CD14-positive monocyte (primary cell): ENCODE data around the gene SAAL1. TPM values are rescaled to one million over a fixed set of nuclear protein-coding genes. Genes with fewer than 3 reads are reported as not detected.

Experiments used
- DNase-seq, 3 donors: peaks; one replicate each; pipeline ENCODE4 v3.0.0-alpha.2; 2011 to 2022
- H2AFZ ChIP-seq: 2 replicates; pipeline ENCODE4 v1.6.0; 2012; ENCODE audit warnings: mild to moderate bottlenecking, low read depth, low read length, inconsistent platforms; ENCODE audit not compliant: insufficient read depth, poor library complexity, severe bottlenecking
- H3K27ac ChIP-seq, 2 donors: 1 replicate in 1 of 2; 2 replicates in 1 of 2; pipeline ENCODE4 v1.5.1; 2012 to 2013; ENCODE audit warnings: low read length in 2 of 2, control low read depth in 1 of 2, inconsistent platforms in 1 of 2, low read depth in 1 of 2, mild to moderate bottlenecking in 1 of 2
- H3K27me3 ChIP-seq, 2 donors: one replicate each; pipeline versions ENCODE4 v1.6.0 to v1.6.1; 2011 to 2013; ENCODE audit warnings: low read length in 2 of 2; ENCODE audit not compliant: control insufficient read depth in 2 of 2, insufficient read depth in 2 of 2
- H3K36me3 ChIP-seq, 2 donors: replicated peaks in 1 of 2; 1 replicate in 1 of 2; 2 replicates in 1 of 2; pipeline versions ENCODE4 v1.5.1 to v1.6.1; 2012 to 2013; ENCODE audit warnings: low read length in 2 of 2, control low read depth in 1 of 2, inconsistent platforms in 1 of 2, mild to moderate bottlenecking in 1 of 2; ENCODE audit not compliant: insufficient read depth in 2 of 2, control insufficient read depth in 1 of 2
- H3K4me1 ChIP-seq, 2 donors: 1 replicate in 1 of 2; 2 replicates in 1 of 2; pipeline versions ENCODE4 v1.5.1 to v1.6.1; 2012 to 2013; ENCODE audit warnings: low read length in 2 of 2, control low read depth in 1 of 2, inconsistent platforms in 1 of 2, mild to moderate bottlenecking in 1 of 2, moderate library complexity in 1 of 2; ENCODE audit not compliant: insufficient read depth in 2 of 2, control insufficient read depth in 1 of 2
- H3K4me2 ChIP-seq: replicated peaks from 2 replicates; pipeline ENCODE3; 2012; ENCODE audit warnings: low read length, moderate library complexity, mild to moderate bottlenecking; ENCODE audit not compliant: poor library complexity, severe bottlenecking; ENCODE audit errors: extremely low read depth
- H3K4me3 ChIP-seq, 3 experiments: fragments of 200-600 bp in 1 of 3; sonication (generic) in 1 of 3; replicated peaks in 1 of 3; 1 replicate in 2 of 3; 2 replicates in 1 of 3; pipeline ENCODE4 v1.5.1; 2011 to 2013; ENCODE audit warnings: low read length in 3 of 3, mild to moderate bottlenecking in 3 of 3, control low read depth in 2 of 3, low read depth in 2 of 3, inconsistent platforms in 1 of 3, moderate library complexity in 1 of 3
- H3K79me2 ChIP-seq: 2 replicates; pipeline ENCODE4 v1.6.0; 2012; ENCODE audit warnings: mild to moderate bottlenecking, control low read depth, inconsistent platforms, low read length, moderate library complexity; ENCODE audit not compliant: insufficient read depth
- H3K9ac ChIP-seq: 2 replicates; pipeline ENCODE4 v1.6.0; 2017; ENCODE audit warnings: low read length, mild to moderate bottlenecking; ENCODE audit not compliant: insufficient read depth, poor library complexity, severe bottlenecking
- H3K9me3 ChIP-seq, 2 donors: replicated peaks in 1 of 2; 1 replicate in 1 of 2; 2 replicates in 1 of 2; pipeline versions ENCODE4 v1.5.1 to v1.6.1; 2012 to 2013; ENCODE audit warnings: low read length in 2 of 2, control low read depth in 1 of 2; ENCODE audit not compliant: control insufficient read depth in 1 of 2, insufficient read depth in 1 of 2
- H4K20me1 ChIP-seq: 2 replicates; pipeline ENCODE4 v1.6.0; 2012; ENCODE audit warnings: mild to moderate bottlenecking, low read length, control low read depth, moderate library complexity; ENCODE audit not compliant: insufficient read depth
- H3K27ac Mint-ChIP-seq, 7 donors: one replicate each; pipeline ENCODE4 v1.8.0; 2020; ENCODE audit warnings: mild to moderate bottlenecking in 7 of 7, mixed read lengths in 7 of 7, moderate library complexity in 6 of 7, inconsistent platforms in 2 of 7
- H3K27me3 Mint-ChIP-seq, 3 donors: one replicate each; pipeline ENCODE4 v1.8.0; 2021 to 2022; ENCODE audit warnings: low read depth in 3 of 3, mild to moderate bottlenecking in 3 of 3, mixed read lengths in 3 of 3, moderate library complexity in 3 of 3, inconsistent platforms in 1 of 3
- H3K36me3 Mint-ChIP-seq, 2 donors: one replicate each; pipeline ENCODE4 v1.8.0; 2020; ENCODE audit warnings: mixed read lengths in 2 of 2, inconsistent platforms in 1 of 2, mild to moderate bottlenecking in 1 of 2
- H3K4me1 Mint-ChIP-seq: one replicate; pipeline ENCODE4 v1.8.0; 2020; ENCODE audit warnings: mild to moderate bottlenecking, mixed read lengths
- H3K4me3 Mint-ChIP-seq, 2 donors: one replicate each; pipeline ENCODE4 v1.8.0; 2020; ENCODE audit warnings: mild to moderate bottlenecking in 2 of 2, mixed read lengths in 2 of 2, moderate library complexity in 1 of 2
- H3K9me3 Mint-ChIP-seq, 7 donors: one replicate each; pipeline ENCODE4 v1.8.0; 2020 to 2022; ENCODE audit warnings: mixed read lengths in 7 of 7, mild to moderate bottlenecking in 6 of 7, moderate library complexity in 6 of 7, inconsistent platforms in 2 of 7
- WGBS: methylation state at CpG from one replicate; pipeline ENCODE4 v1.1.5; 2013; ENCODE audit warnings: missing lambda C conversion rate; ENCODE audit not compliant: insufficient coverage; 5-methylcytosine and 5-hydroxymethylcytosine counted together
- intact Hi-C, 2 donors: fragments of 100-400 bp; cut with micrococcal nuclease; formaldehyde crosslinking; loops; one replicate each; pipeline versions ENCODE4 v1.15.0 to v1.15.1; 2023
- polyA plus RNA-seq, 3 donors: library from polyadenylated mRNA; depleted of rRNA in 1 of 3; unstranded in 2 of 3; stranded (reverse) in 1 of 3; fragments of 300-500 nt in 2 of 3; fragments of >200 nt in 1 of 3; fragmentation: Illumina TruSeq in 2 of 3; gene quantifications; 1 replicate in 2 of 3; 2 replicates in 1 of 3; pipeline ENCODE4 v1.2.3, GENCODE V29; 2012 to 2021
- TF ChIP-seq, protein P1 (sequence below): fragments of 200-600 bp; IDR thresholded peaks from one replicate; pipeline ENCODE4 v1.8.0; 2022; ENCODE audit warnings: antibody characterized with exemption, mild to moderate bottlenecking

Gene SAAL1
- polyA plus RNA-seq, 3 donors = 6.4 to 10.2 (median 7.6) TPM

DNA sequence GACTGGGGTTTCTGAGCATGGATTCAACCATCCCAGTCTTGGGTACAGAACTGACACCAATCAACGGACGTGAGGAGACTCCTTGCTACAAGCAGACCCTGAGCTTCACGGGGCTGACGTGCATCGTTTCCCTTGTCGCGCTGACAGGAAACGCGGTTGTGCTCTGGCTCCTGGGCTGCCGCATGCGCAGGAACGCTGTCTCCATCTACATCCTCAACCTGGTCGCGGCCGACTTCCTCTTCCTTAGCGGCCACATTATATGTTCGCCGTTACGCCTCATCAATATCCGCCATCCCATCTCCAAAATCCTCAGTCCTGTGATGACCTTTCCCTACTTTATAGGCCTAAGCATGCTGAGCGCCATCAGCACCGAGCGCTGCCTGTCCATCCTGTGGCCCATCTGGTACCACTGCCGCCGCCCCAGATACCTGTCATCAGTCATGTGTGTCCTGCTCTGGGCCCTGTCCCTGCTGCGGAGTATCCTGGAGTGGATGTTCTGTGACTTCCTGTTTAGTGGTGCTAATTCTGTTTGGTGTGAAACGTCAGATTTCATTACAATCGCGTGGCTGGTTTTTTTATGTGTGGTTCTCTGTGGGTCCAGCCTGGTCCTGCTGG is 31.4 kb upstream of the SAAL1 start:
- H3K79me2 ChIP-seq = no peaks in the 10 kb centered on the region
- H3K4me3 Mint-ChIP-seq = no peak overlapping the region
- WGBS = 96% methylated on average over 29 of the region's 29 CpGs
- intact Hi-C loops = no loop called here
- no peaks in the 10 kb centered on the region for H3K36me3 ChIP-seq
- H3K4me2 ChIP-seq = no peak overlapping the region
- no peak overlapping the region for H3K9ac ChIP-seq
- H3K4me1 Mint-ChIP-seq = no peaks in the 10 kb centered on the region
- H3K27me3 Mint-ChIP-seq = peaks cover 2 to 13% (median 6%) of the 10 kb centered on the region in 3 donors
- no peak overlapping the region for H3K27ac Mint-ChIP-seq
- no peak overlapping the region for H3K4me3 ChIP-seq
- H4K20me1 ChIP-seq = no peaks in the 10 kb centered on the region
- H3K27me3 ChIP-seq = peaks cover 2 to 4% of the 10 kb centered on the region in 2 donors
- no peaks in the 10 kb centered on the region for H3K36me3 Mint-ChIP-seq
- peaks cover 0 to 1% (median 0%) of the 10 kb centered on the region in 7 donors for H3K9me3 Mint-ChIP-seq
- H2AFZ ChIP-seq = no peak overlapping the region
- H3K4me1 ChIP-seq = no peaks in the 10 kb centered on the region
- no peaks in the 10 kb centered on the region for H3K9me3 ChIP-seq
- no peak overlapping the region for H3K27ac ChIP-seq
- no peak for DNase-seq
- TF ChIP-seq, protein P1, sequence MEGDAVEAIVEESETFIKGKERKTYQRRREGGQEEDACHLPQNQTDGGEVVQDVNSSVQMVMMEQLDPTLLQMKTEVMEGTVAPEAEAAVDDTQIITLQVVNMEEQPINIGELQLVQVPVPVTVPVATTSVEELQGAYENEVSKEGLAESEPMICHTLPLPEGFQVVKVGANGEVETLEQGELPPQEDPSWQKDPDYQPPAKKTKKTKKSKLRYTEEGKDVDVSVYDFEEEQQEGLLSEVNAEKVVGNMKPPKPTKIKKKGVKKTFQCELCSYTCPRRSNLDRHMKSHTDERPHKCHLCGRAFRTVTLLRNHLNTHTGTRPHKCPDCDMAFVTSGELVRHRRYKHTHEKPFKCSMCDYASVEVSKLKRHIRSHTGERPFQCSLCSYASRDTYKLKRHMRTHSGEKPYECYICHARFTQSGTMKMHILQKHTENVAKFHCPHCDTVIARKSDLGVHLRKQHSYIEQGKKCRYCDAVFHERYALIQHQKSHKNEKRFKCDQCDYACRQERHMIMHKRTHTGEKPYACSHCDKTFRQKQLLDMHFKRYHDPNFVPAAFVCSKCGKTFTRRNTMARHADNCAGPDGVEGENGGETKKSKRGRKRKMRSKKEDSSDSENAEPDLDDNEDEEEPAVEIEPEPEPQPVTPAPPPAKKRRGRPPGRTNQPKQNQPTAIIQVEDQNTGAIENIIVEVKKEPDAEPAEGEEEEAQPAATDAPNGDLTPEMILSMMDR = no peak

DNA sequence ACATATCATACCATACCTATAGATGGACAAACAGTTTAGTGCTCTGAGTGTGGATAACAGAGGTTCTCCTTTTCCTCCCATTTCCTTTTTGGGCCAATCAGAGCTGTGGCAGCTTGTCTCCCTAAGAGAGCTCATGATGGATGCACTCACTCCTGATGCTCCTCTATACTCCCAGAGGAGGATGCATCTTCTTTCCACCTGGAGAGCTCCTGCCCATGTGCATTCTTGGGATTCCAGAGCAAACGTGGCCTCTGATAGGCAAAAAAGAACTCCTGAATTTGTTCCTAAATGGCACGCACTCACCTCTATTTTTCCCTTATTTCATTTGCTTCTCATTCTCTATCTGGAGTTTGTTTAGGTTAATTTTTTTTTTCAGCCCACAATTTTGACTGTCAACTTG is 29.4 kb upstream of the SAAL1 start:
- Histone ChIP-seq H3K9me3 (no peaks in the 10 kb centered on the region), H3K4me1 (no peaks in the 10 kb centered on the region), H3K36me3 (no peaks in the 10 kb centered on the region), H3K27me3 (peaks cover 2 to 3% of the 10 kb centered on the region in 2 donors), H3K4me3 (no peak overlapping the region), H3K27ac (no peak overlapping the region), H3K4me2 (no peak overlapping the region), H3K79me2 (no peaks in the 10 kb centered on the region), H3K9ac (no peak overlapping the region), H4K20me1 (no peaks in the 10 kb centered on the region), H2AFZ (no peak overlapping the region)
- Mint-ChIP-seq H3K4me3 (no peak overlapping the region), H3K27ac (no peak overlapping the region), H3K27me3 (peaks cover 5 to 12% (median 6%) of the 10 kb centered on the region in 3 donors), H3K36me3 (no peaks in the 10 kb centered on the region), H3K9me3 (peaks cover 0 to 4% (median 0%) of the 10 kb centered on the region in 7 donors), H3K4me1 (no peaks in the 10 kb centered on the region)
- intact Hi-C loops = no loop called here
- TF ChIP-seq, protein P1 = no peak
- WGBS = no CpG with 5 or more reads among the region's 2 CpGs
- no peak for DNase-seq
